ENCODE measurements around the gene CYFIP1.

The CYFIP1 gene

DNA sequence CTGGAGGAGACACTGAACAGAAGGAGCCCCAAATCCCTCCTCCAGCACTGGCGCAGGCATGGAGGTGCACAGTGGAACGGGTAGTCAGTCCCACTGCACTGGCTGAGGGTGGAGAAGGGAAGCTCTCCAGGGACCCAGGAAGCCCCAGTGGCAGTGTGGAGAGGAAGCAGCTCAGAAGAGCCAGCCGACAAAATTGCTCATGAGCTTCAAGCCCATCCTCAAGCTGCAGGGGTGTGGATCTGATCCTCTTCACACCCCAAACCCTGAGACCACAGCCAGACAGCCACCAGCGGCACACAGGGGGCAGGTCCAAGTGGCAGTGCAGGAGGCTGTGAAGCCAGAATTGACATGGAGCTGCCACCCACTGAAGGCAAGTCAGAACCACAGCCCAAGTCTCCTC lies 32.1 kb downstream of the CYFIP1 start:
- no peak for DNase-seq

- DNase-seq, result no peak
These were observed 32.8 kb downstream of the CYFIP1 start for GRCh38 chr15:22947101-22948000.

GRCh38 chr15:22945071-22945470 lies 35.1 kb downstream of the CYFIP1 start:
- no peak for DNase-seq

DNA sequence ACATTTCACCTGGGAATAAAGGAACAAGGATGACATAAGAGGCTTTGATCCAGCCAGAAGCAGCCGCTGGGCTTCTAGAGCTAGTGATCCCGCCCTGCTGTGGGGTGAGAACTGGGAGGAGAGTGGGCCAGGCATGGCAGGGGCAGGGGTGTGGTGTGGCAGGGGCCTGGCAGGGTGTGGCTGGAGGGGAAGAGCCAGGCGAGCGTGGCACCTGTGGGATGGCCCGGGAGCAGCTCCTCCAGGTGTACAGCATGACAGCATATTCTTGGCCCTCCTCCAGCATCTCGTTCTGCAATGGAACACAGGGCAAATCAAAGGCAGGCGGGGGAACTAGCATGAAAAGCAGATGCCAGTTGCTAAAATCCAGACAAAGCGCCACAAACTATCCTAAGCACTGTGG lies 35.5 kb downstream of the CYFIP1 start:
- no peak for DNase-seq

DNA sequence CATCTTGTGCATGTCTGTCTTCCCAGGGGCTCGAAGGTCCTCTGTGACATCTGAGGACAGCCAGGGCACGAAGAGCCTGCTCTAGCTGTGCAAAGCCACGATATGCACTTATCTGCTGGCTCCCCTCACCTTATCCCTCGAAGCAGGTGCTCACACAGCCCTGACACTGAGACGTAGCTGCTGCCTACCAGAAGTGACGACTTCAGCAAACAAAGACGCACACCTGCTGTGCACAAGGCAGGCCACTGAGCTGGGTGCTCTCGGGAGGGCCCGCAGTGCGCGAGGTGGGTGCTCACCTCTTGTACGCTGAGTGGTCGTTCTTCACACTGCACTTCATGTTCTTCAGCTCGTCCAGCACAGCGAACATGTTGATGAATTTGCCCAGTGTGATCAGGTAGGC lies 37.3 kb downstream of the CYFIP1 start:
- DNase-seq, result no peak

- DNase-seq, result no peak
These were observed 37.8 kb downstream of the CYFIP1 start for GRCh38 chr15:22942306-22942855.

GRCh38 chr15:22941179-22941578 lies 39.0 kb downstream of the CYFIP1 start:
- DNase-seq, result no peak

- DNase-seq, result no peak
These were observed 40.5 kb downstream of the CYFIP1 start for GRCh38 chr15:22939652-22940061.

- no peak for DNase-seq
These were observed 41.1 kb downstream of the CYFIP1 start for GRCh38 chr15:22939051-22939450.

- DNase-seq, result no peak
These were observed 43.3 kb downstream of the CYFIP1 start for GRCh38 chr15:22936577-22937472.

- no peak for DNase-seq
These were observed 46.5 kb downstream of the CYFIP1 start for GRCh38 chr15:22933641-22934061.

- no peak for DNase-seq
These were observed 48.2 kb downstream of the CYFIP1 start for GRCh38 chr15:22931784-22932536.

GRCh38 chr15:22930782-22931484 lies 49.2 kb downstream of the CYFIP1 start:
- no peak for DNase-seq

- no peak for DNase-seq
These were observed 52.4 kb downstream of the CYFIP1 start for GRCh38 chr15:22927761-22928160.

GRCh38 chr15:22925875-22926274 lies 54.3 kb downstream of the CYFIP1 start:
- no peak for DNase-seq

DNA sequence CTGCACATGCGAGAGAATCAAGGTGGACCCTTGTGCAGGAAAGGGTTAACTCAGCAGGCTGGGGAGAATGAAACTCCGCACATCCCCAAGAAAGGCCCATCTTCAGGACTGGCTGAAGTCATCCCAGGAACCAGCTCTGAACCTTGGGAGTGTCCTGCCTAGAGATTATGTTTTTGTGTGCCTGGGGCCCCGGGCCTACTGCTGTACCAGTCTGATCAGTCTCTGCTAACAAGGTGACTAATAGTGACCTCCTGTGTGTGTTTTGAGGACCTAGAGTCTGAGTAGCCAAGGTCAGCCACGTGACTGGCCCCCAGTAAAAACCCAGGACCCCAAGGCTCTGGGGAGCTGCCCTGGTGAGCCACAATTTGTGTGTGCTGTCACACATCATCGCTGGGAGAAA lies 58.2 kb downstream of the CYFIP1 start:
- no peak for DNase-seq

GRCh38 chr15:22919171-22919570 lies 61.0 kb downstream of the CYFIP1 start:
- DNase-seq, result no peak

GRCh38 chr15:22918596-22919140 lies 61.5 kb downstream of the CYFIP1 start:
- no peak for DNase-seq

DNA sequence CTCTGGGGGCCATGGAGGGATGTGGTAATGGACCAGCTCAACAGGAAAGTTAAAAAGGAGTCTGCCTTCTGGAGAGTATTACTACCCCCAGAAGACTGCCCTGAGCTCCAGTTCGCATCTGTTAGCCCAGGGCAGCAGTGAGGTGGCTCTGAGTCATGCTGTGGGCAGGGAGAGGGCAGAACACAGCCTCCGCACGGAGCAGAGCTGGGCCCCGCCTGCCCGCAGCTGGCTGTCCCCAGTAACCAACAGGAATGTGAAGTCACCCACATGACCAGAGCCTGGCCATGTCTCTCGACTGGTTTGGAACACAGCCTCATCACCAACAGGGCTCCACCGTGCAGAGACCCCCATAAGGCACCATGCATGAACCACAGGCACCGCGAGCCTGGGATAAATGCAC lies 62.1 kb downstream of the CYFIP1 start:
- DNase-seq, result no peak

GRCh38 chr15:22917556-22917955 lies 62.6 kb downstream of the CYFIP1 start:
- DNase-seq, result no peak

DNA sequence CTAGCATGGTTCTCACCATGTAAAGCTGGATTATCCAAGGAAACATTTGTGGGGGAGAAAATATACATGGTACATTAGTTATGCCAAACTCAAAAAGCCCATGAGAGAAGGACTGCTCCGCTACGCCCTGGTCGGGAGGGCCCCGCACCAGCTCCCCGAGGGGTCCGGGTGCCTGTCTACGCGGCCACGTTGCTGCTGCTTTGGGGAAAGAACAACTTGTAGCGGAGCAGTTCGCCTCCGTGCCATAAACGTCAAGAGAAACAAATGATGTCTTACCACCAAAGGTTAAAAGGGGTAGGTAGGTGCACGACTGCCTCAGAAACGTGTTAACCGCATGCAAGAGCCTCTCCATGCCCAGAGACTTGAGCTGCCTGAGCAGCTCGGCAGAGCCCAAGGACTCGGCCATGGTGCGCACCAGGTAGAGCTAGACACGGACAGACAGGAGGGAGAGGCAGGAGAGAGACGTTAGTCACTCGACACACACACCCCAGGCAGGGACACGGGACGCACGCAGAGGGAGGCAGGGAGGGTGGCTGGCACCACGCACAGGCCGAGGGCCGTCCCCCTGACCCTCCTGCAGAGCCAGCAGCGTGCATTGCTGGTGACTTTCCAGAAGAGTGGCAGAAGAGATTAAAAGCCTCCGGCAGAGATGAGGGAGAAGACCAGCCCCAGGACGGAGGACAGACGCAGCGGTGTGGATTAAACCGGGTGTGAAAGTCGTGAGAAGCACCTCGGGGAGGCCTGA lies 63.4 kb downstream of the CYFIP1 start:
- DNase-seq, result no peak
